HCT116 (cell line): Measurements from ENCODE around the gene GABRB3. TPM values are rescaled to one million over a fixed set of nuclear protein-coding genes. Genes with fewer than 3 reads are reported as not detected.

Experiments used
- ATAC-seq: fragments of 200-7000 bp; cut with Tn5 transposase; 2 replicates; pipeline ENCODE4 v1.9.1; 2020; ENCODE audit warnings: mild to moderate bottlenecking, moderate library complexity
- BruUV-seq: library from RNA; stranded (reverse); fragments of 400-500 nt; replicated peaks from 2 replicates; lab custom pipeline; 2021; lab: Mats Ljungman, UMichigan
- CTCF ChIA-PET: fragments of 300-600 bp; sonication (Branson Sonifier 250); formaldehyde crosslinking; loops from one replicate; lab custom pipeline; 2021; ENCODE audit warnings: antibody characterized with exemption; lab: Charles Lee
- POLR2A ChIA-PET: fragments of 300-600, 350-600 bp; sonication (Branson Sonifier 250); formaldehyde crosslinking; loops from one replicate; lab custom pipeline; 2021; ENCODE audit warnings: antibody characterized with exemption; lab: Charles Lee
- RAD21 ChIA-PET, 2 experiments: fragments of 300-600 bp; sonication (Branson Sonifier 250); formaldehyde crosslinking; loops; one replicate each; lab custom pipeline; 2023; ENCODE audit warnings: low total read pairs in 2 of 2; ENCODE audit not compliant: uncharacterized antibody in 2 of 2, unreplicated experiment in 2 of 2, low non-redundant PET in 1 of 2; lab: Charles Lee
- DNase-seq: peaks from one replicate; pipeline ENCODE4 v3.0.0-alpha.2; 2010; ENCODE audit warnings: low read depth, low spot score
- H2AFZ ChIP-seq: fragments of 200-600 bp; shearing (Covaris generic), sonication (generic); 2 replicates; pipeline ENCODE4 v1.6.1; 2017; ENCODE audit warnings: low read depth, mixed run types, mixed read lengths, antibody characterized with exemption, low read length; ENCODE audit not compliant: poor library complexity, severe bottlenecking
- H3K27ac ChIP-seq: 2 replicates; pipeline ENCODE4 v1.5.1; 2012; ENCODE audit warnings: low read depth, low read length
- H3K27me3 ChIP-seq: fragments of 200-600 bp; sonication (generic); 2 replicates; pipeline ENCODE4 v1.6.1; 2016; ENCODE audit warnings: mixed run types, low read length, mixed read lengths; ENCODE audit not compliant: insufficient read depth
- H3K36me3 ChIP-seq, 2 experiments: fragments of 200-500 bp in 1 of 2; fragments of 200-600 bp in 1 of 2; sonication (Bioruptor generic) in 1 of 2; sonication (generic) in 1 of 2; 2 replicates each; pipeline versions ENCODE4 v1.5.1 to v1.6.1; 2014 to 2016; ENCODE audit warnings: low read length in 2 of 2, inconsistent platforms in 1 of 2, mixed read lengths in 1 of 2, mixed run types in 1 of 2; ENCODE audit not compliant: insufficient read depth in 2 of 2, control insufficient read depth in 1 of 2
- H3K4me1 ChIP-seq, 2 experiments: fragments of 200-600 bp in 1 of 2; sonication (generic) in 1 of 2; 2 replicates each; pipeline versions ENCODE4 v1.5.1 to v1.6.1; 2012 to 2017; ENCODE audit warnings: low read length in 2 of 2, inconsistent platforms in 1 of 2, mild to moderate bottlenecking in 1 of 2, mixed read lengths in 1 of 2, mixed run types in 1 of 2, moderate library complexity in 1 of 2; ENCODE audit not compliant: insufficient read depth in 2 of 2, control insufficient read depth in 1 of 2
- H3K4me2 ChIP-seq: fragments of 200-600 bp; sonication (generic); 2 replicates; pipeline ENCODE4 v1.6.1; 2017; ENCODE audit warnings: mixed run types, low read length, mixed read lengths
- H3K4me3 ChIP-seq, 2 experiments: fragments of 200-600 bp in 1 of 2; sonication (generic) in 1 of 2; replicated peaks in 1 of 2; 2 replicates each; pipeline ENCODE4 v1.5.1; 2011 to 2016; ENCODE audit warnings: low read length in 2 of 2, control low read depth in 1 of 2, low read depth in 1 of 2, mild to moderate bottlenecking in 1 of 2, mixed read lengths in 1 of 2, mixed run types in 1 of 2
- H3K79me2 ChIP-seq: fragments of 200-600 bp; sonication (generic); 2 replicates; pipeline ENCODE4 v1.6.1; 2017; ENCODE audit warnings: mild to moderate bottlenecking, mixed run types, low read length, moderate library complexity, mixed read lengths; ENCODE audit not compliant: insufficient read depth
- H3K9ac ChIP-seq: fragments of 200-600 bp; sonication (generic); 2 replicates; pipeline ENCODE4 v1.6.1; 2016; ENCODE audit warnings: low read length, mixed read lengths
- H3K9me2 ChIP-seq: fragments of 200-600 bp; sonication (generic), shearing (Covaris generic); 2 replicates; pipeline ENCODE4 v1.6.1; 2017; ENCODE audit warnings: mixed run types, mild to moderate bottlenecking, moderate library complexity; ENCODE audit not compliant: insufficient read depth
- H3K9me3 ChIP-seq, 2 experiments: fragments of 200-500 bp in 1 of 2; fragments of 200-600 bp in 1 of 2; sonication (Bioruptor generic) in 1 of 2; sonication (generic) in 1 of 2; 2 replicates each; pipeline ENCODE4 v1.6.1; 2014 to 2017; ENCODE audit warnings: low read length in 2 of 2, mixed read lengths in 2 of 2, inconsistent platforms in 1 of 2, low read depth in 1 of 2, mild to moderate bottlenecking in 1 of 2, mixed run types in 1 of 2, moderate library complexity in 1 of 2; ENCODE audit not compliant: control insufficient read depth in 1 of 2, insufficient read depth in 1 of 2
- H4K20me1 ChIP-seq: fragments of 200-600 bp; sonication (generic), shearing (Covaris generic); 2 replicates; pipeline ENCODE4 v1.6.1; 2017; ENCODE audit warnings: mixed run types, mild to moderate bottlenecking, moderate library complexity; ENCODE audit not compliant: insufficient read depth
- ELF1 ChIP-seq: IDR thresholded peaks from 2 replicates; pipeline ENCODE4 v1.6.1; 2012; ENCODE audit warnings: low read depth, borderline replicate concordance
- EZH2 ChIP-seq: fragments of 200-600 bp; sonication (generic); IDR thresholded peaks from 2 replicates; pipeline ENCODE4 v1.6.1; 2017; ENCODE audit warnings: antibody characterized with exemption, mixed run types
- EZH2phosphoT487 ChIP-seq: fragments of 200-600 bp; IDR thresholded peaks from 2 replicates; pipeline ENCODE4 v1.6.1; 2018; ENCODE audit warnings: antibody characterized with exemption, borderline replicate concordance
- FOSL1 ChIP-seq: IDR thresholded peaks from 2 replicates; pipeline ENCODE4 v1.6.1; 2012; ENCODE audit warnings: low read depth
- POLR2A ChIP-seq: IDR thresholded peaks from 2 replicates; pipeline ENCODE4 v1.7.0; 2011; ENCODE audit warnings: borderline replicate concordance; ENCODE audit not compliant: insufficient read depth, insufficient read length; ENCODE audit errors: extremely low read depth
- RAD21 ChIP-seq: IDR thresholded peaks from 2 replicates; pipeline ENCODE4 v1.6.1; 2012; ENCODE audit warnings: low read depth, mild to moderate bottlenecking
- intact Hi-C: fragments of 100-400 bp; cut with micrococcal nuclease; formaldehyde crosslinking; loops from 2 replicates; pipeline ENCODE4 v1.10.0; 2022
- total RNA-seq: library from RNA; stranded (reverse); gene quantifications from one replicate; pipeline ENCODE4 v1.2.1, GENCODE V29; 2021; ENCODE audit not compliant: unreplicated experiment
- TF ChIP-seq, protein P1 (sequence below): IDR thresholded peaks from 2 replicates; pipeline ENCODE4 v1.6.1; 2012
- TF ChIP-seq, protein P2 (sequence below), 3 experiments: fragments of 200-600 bp in 1 of 3; sonication (generic) in 1 of 3; IDR thresholded peaks in 2 of 3; conservative IDR thresholded peaks in 1 of 3; 2 replicates each; pipeline ENCODE4 v1.5.1; 2012 to 2017; ENCODE audit warnings: low read depth in 2 of 3, low read length in 2 of 3, antibody characterized with exemption in 1 of 3, borderline replicate concordance in 1 of 3, control low read depth in 1 of 3, mild to moderate bottlenecking in 1 of 3, mixed read lengths in 1 of 3, mixed run types in 1 of 3, moderate library complexity in 1 of 3; ENCODE audit not compliant: insufficient read depth in 1 of 3

The GABRB3 gene
- total RNA-seq, 1 experiment from 2014 or later: 0.52 TPM

DNA sequence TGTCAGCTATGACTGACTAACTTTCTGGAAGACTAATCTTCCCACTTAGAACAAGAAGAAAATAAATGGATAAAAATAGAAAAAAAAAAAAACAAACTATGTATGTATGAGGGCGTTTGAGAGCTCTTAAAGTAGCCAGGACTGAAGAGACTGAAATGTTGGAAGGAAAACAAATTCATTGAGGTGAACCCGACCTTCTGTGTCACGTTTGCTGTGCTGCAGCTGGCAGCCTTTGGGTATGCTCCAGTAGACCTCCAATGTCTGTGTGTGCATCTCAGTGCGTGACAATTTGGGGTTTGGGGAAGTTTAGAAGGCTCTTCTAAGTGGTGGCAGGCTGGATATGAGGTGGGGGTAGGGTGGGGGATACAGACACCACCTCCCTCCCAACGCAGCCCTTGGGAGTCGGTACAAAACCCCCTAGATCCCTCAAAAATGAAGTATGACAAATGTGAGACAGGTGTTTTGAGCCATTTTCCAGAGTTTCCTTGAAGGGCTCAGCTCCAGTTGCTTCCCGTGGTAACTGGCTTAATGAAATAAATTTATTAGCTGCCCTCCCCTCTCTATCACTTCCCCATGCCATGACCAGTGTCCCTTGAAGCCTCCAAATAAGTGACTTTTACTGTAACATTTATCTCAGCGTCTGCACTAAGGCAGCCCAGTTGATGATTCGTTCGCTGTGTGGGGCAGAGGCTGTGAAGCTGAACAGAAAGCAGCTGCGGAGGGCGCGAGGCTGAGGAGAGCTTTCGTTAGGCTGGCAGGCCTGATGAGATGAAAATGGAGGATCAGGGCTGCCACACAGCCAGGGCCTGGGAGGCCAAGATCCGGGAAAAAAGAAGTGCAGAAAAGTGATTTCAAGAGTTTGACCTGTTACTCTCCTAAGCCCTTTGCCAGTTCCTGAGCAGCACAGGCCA is 34.9 kb upstream of the GABRB3 start (continued):
- TF ChIP-seq EZH2phosphoT487: no peak

DNA sequence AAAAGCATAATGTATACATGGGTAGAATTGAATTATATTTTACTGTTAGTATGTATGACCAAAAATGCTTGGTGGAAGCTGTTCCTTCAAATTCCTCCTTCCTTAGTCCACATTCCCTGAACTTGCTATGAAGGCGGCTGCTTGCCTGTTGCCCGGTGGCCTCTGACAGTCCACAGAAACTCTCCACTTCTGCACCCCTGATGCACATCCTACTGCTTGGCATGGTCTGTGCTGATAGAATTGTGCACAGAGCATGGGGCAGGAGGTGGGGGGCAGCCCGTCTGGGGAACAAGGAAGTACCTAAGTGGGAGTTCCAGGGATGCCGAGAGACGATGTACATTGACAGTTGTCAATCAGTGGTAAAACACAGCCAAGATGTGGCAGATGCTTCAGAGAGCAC is 33.7 kb upstream of the GABRB3 start:
- H3K4me1 ChIP-seq: no peaks in the 10 kb centered on the region
- intact Hi-C loops: no loop called here
- no peak overlapping the region for H3K9ac ChIP-seq
- no peaks in the 10 kb centered on the region for H3K27me3 ChIP-seq
- ChIA-PET POLR2A (no interaction called here), RAD21 (no interaction called here), CTCF (no interaction called here)
- ATAC-seq: no peak
- no peak overlapping the region for H3K27ac ChIP-seq
- H4K20me1 ChIP-seq: no peaks in the 10 kb centered on the region
- no peaks in the 10 kb centered on the region for H3K9me2 ChIP-seq
- H3K4me3 ChIP-seq: no peak overlapping the region
- no peak overlapping the region for H2AFZ ChIP-seq
- H3K36me3 ChIP-seq: no peaks in the 10 kb centered on the region
- BruUV-seq: no TSS peak
- no peak for DNase-seq
- H3K4me2 ChIP-seq: no peak overlapping the region
- H3K79me2 ChIP-seq: no peaks in the 10 kb centered on the region
- no peak for TF ChIP-seq EZH2
- no peak for TF ChIP-seq POLR2A
- no peak for TF ChIP-seq ELF1
- TF ChIP-seq FOSL1: no peak
- TF ChIP-seq RAD21: no peak
- TF ChIP-seq, protein P1, sequence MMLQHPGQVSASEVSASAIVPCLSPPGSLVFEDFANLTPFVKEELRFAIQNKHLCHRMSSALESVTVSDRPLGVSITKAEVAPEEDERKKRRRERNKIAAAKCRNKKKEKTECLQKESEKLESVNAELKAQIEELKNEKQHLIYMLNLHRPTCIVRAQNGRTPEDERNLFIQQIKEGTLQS: no peak
- TF ChIP-seq EZH2phosphoT487: no peak
- TF ChIP-seq, protein P2, sequence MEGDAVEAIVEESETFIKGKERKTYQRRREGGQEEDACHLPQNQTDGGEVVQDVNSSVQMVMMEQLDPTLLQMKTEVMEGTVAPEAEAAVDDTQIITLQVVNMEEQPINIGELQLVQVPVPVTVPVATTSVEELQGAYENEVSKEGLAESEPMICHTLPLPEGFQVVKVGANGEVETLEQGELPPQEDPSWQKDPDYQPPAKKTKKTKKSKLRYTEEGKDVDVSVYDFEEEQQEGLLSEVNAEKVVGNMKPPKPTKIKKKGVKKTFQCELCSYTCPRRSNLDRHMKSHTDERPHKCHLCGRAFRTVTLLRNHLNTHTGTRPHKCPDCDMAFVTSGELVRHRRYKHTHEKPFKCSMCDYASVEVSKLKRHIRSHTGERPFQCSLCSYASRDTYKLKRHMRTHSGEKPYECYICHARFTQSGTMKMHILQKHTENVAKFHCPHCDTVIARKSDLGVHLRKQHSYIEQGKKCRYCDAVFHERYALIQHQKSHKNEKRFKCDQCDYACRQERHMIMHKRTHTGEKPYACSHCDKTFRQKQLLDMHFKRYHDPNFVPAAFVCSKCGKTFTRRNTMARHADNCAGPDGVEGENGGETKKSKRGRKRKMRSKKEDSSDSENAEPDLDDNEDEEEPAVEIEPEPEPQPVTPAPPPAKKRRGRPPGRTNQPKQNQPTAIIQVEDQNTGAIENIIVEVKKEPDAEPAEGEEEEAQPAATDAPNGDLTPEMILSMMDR (IDR thresholded peaks at IDR 0.05 in 2 of 3, conservative IDR thresholded peaks at IDR 0.05 in 1 of 3; ENCODE audit: borderline replicate concordance in 1 of 3, insufficient read depth in 1 of 3, low read depth in 2 of 3, low read length in 2 of 3): no peak
- H3K9me3 ChIP-seq: peaks cover 9 to 43% of the 10 kb centered on the region in 2 experiments; a peak in 2 of 4 replicates
